Mesodermal cell (in vitro differentiated cells): Measurements from ENCODE around the gene CHORDC1.
A peak's percentile ranks its signal among the peaks of the same experiment; 100 is the strongest.
"Not testable (repeated sequence)": the region's sequence is repeated elsewhere in the genome, so short reads cannot be mapped to it uniquely, and the experiment has no call there.

Experiments
- H3K27ac ChIP-seq: 2 replicates; pipeline ENCODE4 v1.7.0; 2013; ENCODE audit warnings: mild to moderate bottlenecking, low read depth, low read length, moderate library complexity; ENCODE audit not compliant: severe bottlenecking
- H3K36me3 ChIP-seq: 2 replicates; pipeline ENCODE4 v1.7.1; 2013; ENCODE audit warnings: mild to moderate bottlenecking, low read length, moderate library complexity; ENCODE audit not compliant: control insufficient read depth, insufficient read depth
- H3K4me1 ChIP-seq: one replicate; pipeline ENCODE4 v1.7.1; 2013; ENCODE audit warnings: mild to moderate bottlenecking, low read length; ENCODE audit not compliant: insufficient read depth, control insufficient read depth, poor library complexity, severe bottlenecking
- H3K4me3 ChIP-seq: 2 replicates; pipeline ENCODE4 v1.7.0; 2013; ENCODE audit warnings: low read length, control low read depth, mild to moderate bottlenecking; ENCODE audit not compliant: insufficient read depth, poor library complexity, severe bottlenecking; ENCODE audit errors: extremely low read depth
- H3K9me3 ChIP-seq: 2 replicates; pipeline ENCODE4 v1.7.1; 2013; ENCODE audit warnings: mild to moderate bottlenecking, low read length, moderate library complexity; ENCODE audit not compliant: control insufficient read depth
- WGBS, 2 experiments: methylation state at CpG; one replicate each; pipeline ENCODE4 v1.1.5; 2013; ENCODE audit warnings: missing lambda C conversion rate in 2 of 2; ENCODE audit not compliant: insufficient coverage in 2 of 2; 5-methylcytosine and 5-hydroxymethylcytosine counted together

Gene CHORDC1

GRCh38 chr11:90241414-90241813 lies 18.6 kb upstream of the CHORDC1 start:
- Histone ChIP-seq H3K27ac (no peak overlapping the region), H3K9me3 (no peaks in the 10 kb centered on the region), H3K4me3 (no peak overlapping the region), H3K36me3 (no peaks in the 10 kb centered on the region), H3K4me1 (no peaks in the 10 kb centered on the region)
- no CpG with 5 or more reads among the region's 4 CpGs for whole genome bisulfite sequencing, 2 experiments

GRCh38 chr11:90239967-90240636 lies 17.3 kb upstream of the CHORDC1 start:
- 78 to 79% methylated on average over 9 to 11 of the region's 20 CpGs for WGBS, 2 experiments
- H3K4me3 ChIP-seq, H3K36me3 ChIP-seq, H3K4me1 ChIP-seq, H3K9me3 ChIP-seq, H3K27ac ChIP-seq: not testable (repeated sequence)

- no CpG with 5 or more reads among the region's 4 CpGs for WGBS, 2 experiments
- H3K4me3 ChIP-seq: no peak overlapping the region
- no peak overlapping the region for H3K27ac ChIP-seq
- H3K9me3 ChIP-seq: no peaks in the 10 kb centered on the region
- peaks cover 11% of the 10 kb centered on the region for H3K4me1 ChIP-seq
- H3K36me3 ChIP-seq: no peaks in the 10 kb centered on the region
Measured at GRCh38 chr11:90237004-90237403, 14.2 kb upstream of the CHORDC1 start.

GRCh38 chr11:90235526-90235925 lies 12.7 kb upstream of the CHORDC1 start:
- Histone ChIP-seq H3K27ac (no peak overlapping the region), H3K4me3 (no peak overlapping the region), H3K36me3 (no peaks in the 10 kb centered on the region), H3K4me1 (peaks cover 11% of the 10 kb centered on the region), H3K9me3 (no peaks in the 10 kb centered on the region)
- WGBS, 2 experiments: 57 to 77% methylated on average over 1 to 2 of the region's 4 CpGs

GRCh38 chr11:90234977-90235376 lies 12.1 kb upstream of the CHORDC1 start:
- H3K4me1 ChIP-seq: peaks cover 11% of the 10 kb centered on the region
- WGBS, 2 experiments: 100% methylated on average over 1 to 2 of the region's 2 CpGs
- no peaks in the 10 kb centered on the region for H3K36me3 ChIP-seq
- H3K4me3 ChIP-seq: no peak overlapping the region
- H3K9me3 ChIP-seq: peaks cover under 1% of the 10 kb centered on the region
- H3K27ac ChIP-seq: no peak overlapping the region

GRCh38 chr11:90229791-90230190 lies 6.9 kb upstream of the CHORDC1 start:
- Histone ChIP-seq H3K4me1 (peaks cover 3% of the 10 kb centered on the region), H3K36me3 (no peaks in the 10 kb centered on the region), H3K27ac (no peak overlapping the region), H3K9me3 (peaks cover 5% of the 10 kb centered on the region), H3K4me3 (no peak overlapping the region)
- 100% methylated on average over 1 of the region's 1 CpG; no CpG with 5 or more reads in 1 of the 2 experiments for WGBS, 2 experiments

GRCh38 chr11:90228056-90228455 lies 5.2 kb upstream of the CHORDC1 start:
- Histone ChIP-seq H3K27ac (no peak overlapping the region), H3K4me1 (no peaks in the 10 kb centered on the region), H3K9me3 (peaks cover 5% of the 10 kb centered on the region), H3K4me3 (no peak overlapping the region), H3K36me3 (no peaks in the 10 kb centered on the region)
- WGBS, 2 experiments: 67 to 75% methylated on average over 1 to 2 of the region's 3 CpGs

- Histone ChIP-seq H3K9me3 (no peaks in the 10 kb centered on the region), H3K4me1 (peaks cover 7% of the 10 kb centered on the region), H3K4me3 (peak overlapping the region; percentile 77), H3K36me3 (peaks cover 13% of the 10 kb centered on the region), H3K27ac (peak overlapping the region; percentile 86)
- WGBS, 2 experiments: 0% methylated on average over 2 to 5 of the region's 12 CpGs
Measured at GRCh38 chr11:90223248-90223585, 368 bp upstream of the CHORDC1 start.

- Histone ChIP-seq H3K9me3 (no peaks in the 10 kb centered on the region), H3K27ac (peak overlapping the region; percentile 86), H3K4me1 (peaks cover 7% of the 10 kb centered on the region), H3K4me3 (peak overlapping the region; percentile 77), H3K36me3 (peaks cover 13% of the 10 kb centered on the region)
- WGBS, 2 experiments: 2 to 7% methylated on average over 8 to 9 of the region's 16 CpGs
Measured at GRCh38 chr11:90221803-90222458, 918 bp downstream of the CHORDC1 start.

- Histone ChIP-seq H3K4me3 (no peak overlapping the region), H3K27ac (no peak overlapping the region), H3K4me1 (peaks cover 7% of the 10 kb centered on the region), H3K36me3 (peaks cover 19% of the 10 kb centered on the region), H3K9me3 (no peaks in the 10 kb centered on the region)
- 100% methylated on average over 1 of the region's 1 CpG; no CpG with 5 or more reads in 1 of the 2 experiments for WGBS, 2 experiments
Measured at GRCh38 chr11:90220391-90220790, 2.5 kb downstream of the CHORDC1 start.

- no peaks in the 10 kb centered on the region for H3K9me3 ChIP-seq
- no peak overlapping the region for H3K4me3 ChIP-seq
- peaks cover 24% of the 10 kb centered on the region for H3K36me3 ChIP-seq
- 90 to 100% methylated on average over 1 to 3 of the region's 6 CpGs for WGBS, 2 experiments
- H3K4me1 ChIP-seq: peaks cover 7% of the 10 kb centered on the region
- no peak overlapping the region for H3K27ac ChIP-seq
Measured at GRCh38 chr11:90219438-90219837, 3.4 kb downstream of the CHORDC1 start.
